ENCODE data around the gene ANXA5. TPM values are rescaled to one million over a fixed set of nuclear protein-coding genes. Genes with fewer than 3 reads are reported as not detected.
A peak's percentile ranks its signal among the peaks of the same experiment; 100 is the strongest.

The ANXA5 gene
- polyA plus RNA-seq, 10 donors = 343 to 426 (median 386) TPM

DNA sequence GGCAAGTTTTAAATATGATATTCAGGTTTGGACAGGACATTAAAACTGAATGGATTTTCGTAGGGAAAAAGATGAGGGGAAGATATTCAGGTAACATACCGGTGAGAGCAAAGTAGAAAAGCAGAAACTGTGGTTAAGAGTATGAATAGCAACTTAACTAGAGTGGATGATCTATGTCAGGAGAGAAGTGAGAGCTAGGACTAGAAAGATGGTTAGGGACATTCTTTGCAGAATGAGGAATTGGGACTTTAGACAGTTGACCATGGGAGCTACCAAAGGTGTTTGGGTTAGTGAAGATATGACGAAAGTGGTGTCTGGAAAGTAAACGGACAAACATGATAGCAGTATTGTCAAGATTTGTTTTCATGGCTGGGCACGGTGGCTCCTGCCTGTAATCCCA lies 45.2 kb downstream of the ANXA5 start:
- no peak for DNase-seq

DNA sequence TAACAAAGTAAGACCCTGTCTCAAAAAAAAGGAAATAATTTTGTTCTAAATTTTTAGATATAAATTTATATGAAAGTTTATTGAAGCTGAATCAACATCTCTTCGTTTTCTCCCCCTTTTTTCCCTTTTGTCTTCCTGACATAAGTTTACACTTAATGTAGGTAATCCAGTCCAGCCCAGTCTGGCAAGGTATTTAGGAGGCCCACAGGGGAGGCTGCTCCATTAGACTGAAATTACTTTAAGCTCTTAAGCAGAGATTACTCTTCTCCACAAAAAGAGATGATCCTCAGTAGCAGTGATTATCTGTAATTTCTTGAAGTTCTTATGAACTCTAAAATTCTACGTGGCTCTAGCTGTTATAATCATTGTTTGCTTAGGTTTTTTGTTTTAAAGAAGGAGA lies 46.0 kb downstream of the ANXA5 start:
- DNase-seq = no peak

DNA sequence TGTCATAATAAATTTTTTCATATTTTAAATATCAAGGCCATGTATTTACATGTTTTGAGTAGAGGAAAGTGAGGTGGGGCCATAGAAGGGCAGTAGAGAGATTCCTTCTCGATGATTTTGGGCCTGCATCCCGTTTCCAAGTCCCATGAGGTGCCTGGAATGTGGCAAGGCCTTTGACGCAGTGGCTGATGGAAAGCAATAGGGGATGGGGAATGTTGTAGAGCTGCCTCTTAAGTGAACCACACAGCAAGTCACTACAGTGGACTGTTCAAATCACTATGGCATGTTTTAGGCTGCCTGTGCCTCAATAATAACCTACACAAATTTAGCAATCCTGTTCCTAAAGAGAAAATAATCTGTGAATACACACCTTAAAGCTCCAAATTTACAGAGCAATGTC lies 48.3 kb downstream of the ANXA5 start:
- peak in 2 of 3 donors; percentile 33 to 37 for DNase-seq

DNA sequence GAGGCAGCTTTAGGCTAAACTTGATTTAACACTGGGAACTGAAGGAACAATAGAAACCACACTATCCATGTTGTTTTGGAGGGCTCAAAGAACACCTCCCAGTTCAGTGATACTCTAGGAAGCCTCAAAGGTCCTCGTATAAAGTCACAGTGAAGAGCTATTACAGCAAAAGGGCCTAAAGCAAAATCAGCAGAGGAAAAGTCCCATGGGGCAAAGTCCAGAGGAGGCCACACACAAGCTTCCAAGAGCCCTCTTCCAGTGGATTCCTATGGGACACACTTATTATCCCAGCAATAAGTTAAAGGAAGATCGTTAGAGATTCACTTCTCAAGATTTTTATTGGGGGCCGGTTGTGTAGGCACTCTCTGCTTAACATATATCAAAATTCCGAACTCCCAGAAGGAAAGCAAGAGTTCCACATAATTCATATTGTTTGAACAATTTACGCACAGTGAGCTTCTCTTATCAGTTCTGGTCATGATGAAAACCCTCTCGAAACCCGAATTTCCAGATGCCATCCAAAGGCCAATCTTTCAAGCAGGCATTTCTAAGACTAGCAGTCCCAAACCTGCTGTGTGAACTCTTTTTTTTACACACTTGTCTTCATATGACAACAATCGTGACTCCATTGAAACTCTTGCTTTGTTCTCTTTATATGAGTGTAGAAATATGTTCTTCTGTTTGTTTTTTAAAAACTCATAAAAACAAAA lies 53.7 kb downstream of the ANXA5 start:
- DNase-seq = no peak

DNA sequence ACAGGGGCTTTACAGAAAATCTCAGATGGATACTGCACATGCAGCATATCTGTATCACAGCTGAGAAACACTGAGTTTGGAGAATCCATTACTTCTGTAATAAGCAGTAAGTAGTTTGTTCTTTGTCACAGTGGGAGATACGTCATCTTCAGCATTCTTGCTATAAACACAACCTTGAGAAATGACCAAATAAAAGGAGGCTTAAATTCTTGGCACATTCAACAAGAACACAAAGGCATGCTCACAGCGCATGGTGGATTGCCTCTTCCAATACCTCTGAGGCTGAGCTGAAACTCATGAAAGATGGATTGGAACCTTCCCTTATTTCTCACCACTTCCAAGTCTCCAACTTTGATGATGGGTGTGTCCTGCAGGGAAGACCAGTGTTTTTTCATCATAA lies 54.5 kb downstream of the ANXA5 start:
- no peak for DNase-seq

DNA sequence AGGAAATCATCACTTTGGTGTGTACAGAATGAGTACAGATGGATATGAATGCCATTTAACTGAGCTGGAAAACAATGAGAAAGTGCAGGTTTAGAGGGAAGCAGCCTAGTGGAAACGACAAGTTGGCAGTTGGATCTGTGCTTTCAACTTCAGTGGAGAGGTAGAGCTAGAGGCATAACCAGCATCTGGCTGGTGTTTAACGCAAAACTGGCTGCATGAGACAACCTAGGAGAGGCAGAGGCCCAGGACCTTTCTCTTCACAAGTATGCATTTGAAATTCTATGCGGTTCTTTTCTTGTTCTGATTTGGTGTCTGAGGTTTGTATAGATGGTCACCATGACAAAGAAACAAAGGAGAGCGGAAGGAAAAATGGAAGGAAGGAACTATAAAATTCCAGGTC lies 63.1 kb downstream of the ANXA5 start:
- DNase-seq = no peak

DNA sequence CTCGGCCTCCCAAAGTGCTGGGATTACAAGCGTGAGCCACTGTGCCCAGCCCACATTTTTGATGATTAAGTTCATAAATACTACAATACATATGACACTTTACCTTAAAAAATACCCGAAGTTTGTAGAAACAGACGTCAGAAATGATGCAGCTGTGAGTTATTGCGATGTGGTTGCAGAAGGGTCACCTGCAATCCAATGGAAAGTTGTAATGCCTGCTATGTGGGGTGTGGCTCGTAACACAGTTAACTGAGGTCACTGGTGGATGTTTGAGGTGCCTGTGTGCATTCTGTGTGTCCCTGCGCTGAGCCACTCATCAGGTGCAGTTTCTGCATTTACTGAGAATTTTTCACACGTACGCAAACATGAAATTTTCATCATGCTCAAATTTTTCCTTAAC lies 64.1 kb downstream of the ANXA5 start:
- DNase-seq = no peak

Other genes starting within 250 kb of the ANXA5 start
- gene SMIM43, start 68.2 kb upstream of the ANXA5 start, polyA plus RNA-seq (ENCODE audit: insufficient read length in 10 of 10) = 1 to 10 TPM in 9 of 10 donors, under 1 TPM in 1; 0.81 to 4.6 (median 2.8) TPM
- 10 to 100 TPM; 23.9 to 42.3 (median 32.5) TPM for gene EXOSC9, start 104.3 kb upstream of the ANXA5 start, polyA plus RNA-seq (ENCODE audit: insufficient read length in 10 of 10)
- 10 to 100 TPM; 14.7 to 32.5 (median 22.0) TPM for gene CCNA2, start 126.9 kb upstream of the ANXA5 start, polyA plus RNA-seq (ENCODE audit: insufficient read length in 10 of 10)
- gene BBS7, start 173.5 kb upstream of the ANXA5 start, polyA plus RNA-seq (ENCODE audit: insufficient read length in 10 of 10) = 10 to 100 TPM; 10.7 to 18.1 (median 13.2) TPM

All from muscle of back (tissue), 11 donors.